ENCODE measurements around the gene DAB2IP.

DNA sequence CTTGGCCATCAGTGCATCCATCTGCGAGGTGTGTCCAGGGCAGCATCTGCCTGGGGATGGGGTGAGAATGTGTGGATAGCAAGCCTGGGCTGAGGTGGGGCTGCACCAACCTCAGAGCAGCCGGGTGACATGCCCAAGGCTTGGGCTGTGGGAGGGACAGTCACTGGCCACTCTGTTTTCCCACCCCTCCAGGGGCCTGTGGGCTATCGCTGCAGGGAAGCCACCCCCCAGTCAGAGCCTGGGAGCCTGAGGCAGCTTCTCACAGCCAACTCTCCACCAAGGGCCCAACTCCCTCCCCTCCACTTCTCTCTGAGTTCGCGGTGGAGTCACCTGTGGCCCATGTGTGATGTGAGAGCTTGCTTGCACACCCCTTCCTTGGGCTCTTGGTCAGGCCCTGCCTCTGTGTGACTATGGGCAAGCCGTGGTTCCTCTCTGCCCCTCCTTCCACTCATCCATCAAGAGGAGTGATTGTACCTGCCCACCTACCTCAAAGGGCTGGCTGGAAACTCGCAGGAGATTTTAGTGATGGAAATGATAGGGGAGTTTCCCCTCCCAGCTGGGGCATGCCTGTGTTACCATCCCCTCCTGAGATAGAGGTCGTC lies 54.8 kb downstream of the DAB2IP start:
- TF ChIP-seq, protein P1, sequence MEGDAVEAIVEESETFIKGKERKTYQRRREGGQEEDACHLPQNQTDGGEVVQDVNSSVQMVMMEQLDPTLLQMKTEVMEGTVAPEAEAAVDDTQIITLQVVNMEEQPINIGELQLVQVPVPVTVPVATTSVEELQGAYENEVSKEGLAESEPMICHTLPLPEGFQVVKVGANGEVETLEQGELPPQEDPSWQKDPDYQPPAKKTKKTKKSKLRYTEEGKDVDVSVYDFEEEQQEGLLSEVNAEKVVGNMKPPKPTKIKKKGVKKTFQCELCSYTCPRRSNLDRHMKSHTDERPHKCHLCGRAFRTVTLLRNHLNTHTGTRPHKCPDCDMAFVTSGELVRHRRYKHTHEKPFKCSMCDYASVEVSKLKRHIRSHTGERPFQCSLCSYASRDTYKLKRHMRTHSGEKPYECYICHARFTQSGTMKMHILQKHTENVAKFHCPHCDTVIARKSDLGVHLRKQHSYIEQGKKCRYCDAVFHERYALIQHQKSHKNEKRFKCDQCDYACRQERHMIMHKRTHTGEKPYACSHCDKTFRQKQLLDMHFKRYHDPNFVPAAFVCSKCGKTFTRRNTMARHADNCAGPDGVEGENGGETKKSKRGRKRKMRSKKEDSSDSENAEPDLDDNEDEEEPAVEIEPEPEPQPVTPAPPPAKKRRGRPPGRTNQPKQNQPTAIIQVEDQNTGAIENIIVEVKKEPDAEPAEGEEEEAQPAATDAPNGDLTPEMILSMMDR (IDR thresholded peaks at IDR 0.05; ENCODE audit: low read length), result no peak
- TF ChIP-seq EZH2 (IDR thresholded peaks at IDR 0.05; ENCODE audit: borderline replicate concordance, low read length), result no peak

Data from OCI-LY1 (cell line).